Activated CD8-positive, alpha-beta memory T cell treated with anti-CD3 and anti-CD28 coated beads for 24 hours (primary cell): ENCODE data around the gene MMP24.
"Not testable (repeated sequence)": the region's sequence is repeated elsewhere in the genome, so short reads cannot be mapped to it uniquely, and the experiment has no call there.

Experiments used
- DNase-seq: peaks from one replicate; pipeline ENCODE4 v3.0.0-alpha.2; 2020

Gene MMP24

DNA sequence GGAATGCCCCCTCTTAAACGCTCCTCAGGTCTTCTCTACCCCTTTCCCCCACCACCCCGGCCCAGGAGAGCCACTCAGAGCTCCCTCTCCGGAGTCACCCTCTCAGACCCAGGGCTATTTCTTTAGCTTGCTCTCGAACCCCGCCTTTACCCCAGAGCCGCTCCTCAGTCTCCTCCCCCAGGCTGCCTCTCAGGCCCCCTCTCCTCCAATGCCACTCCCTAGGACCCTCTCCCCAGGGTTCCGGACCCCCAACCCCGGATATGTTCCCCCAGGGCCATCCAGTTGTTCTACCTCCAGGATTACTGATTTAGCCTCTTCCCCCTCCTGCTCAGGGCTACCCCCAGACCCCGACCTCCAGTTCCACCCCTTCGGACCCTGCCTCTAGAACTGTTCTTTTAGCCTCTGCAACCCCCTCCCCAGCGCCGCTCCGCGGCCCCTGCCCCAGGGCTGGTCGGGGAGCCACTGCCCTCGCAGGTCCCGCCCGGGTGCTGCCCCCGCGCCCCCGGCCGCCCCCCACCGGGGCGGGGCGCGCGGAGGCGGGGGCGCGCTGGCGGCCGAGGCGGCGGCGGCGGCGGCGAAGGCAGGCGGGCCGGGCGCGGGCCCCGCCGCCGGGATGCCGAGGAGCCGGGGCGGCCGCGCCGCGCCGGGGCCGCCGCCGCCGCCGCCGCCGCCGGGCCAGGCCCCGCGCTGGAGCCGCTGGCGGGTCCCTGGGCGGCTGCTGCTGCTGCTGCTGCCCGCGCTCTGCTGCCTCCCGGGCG is at the start of gene MMP24:
TSS of gene MMP24 (plus strand) at position 565 of the 758 bp plus-strand sequence. CDS start at position 614, 49 bp downstream.
- DNase-seq = no peak

DNA sequence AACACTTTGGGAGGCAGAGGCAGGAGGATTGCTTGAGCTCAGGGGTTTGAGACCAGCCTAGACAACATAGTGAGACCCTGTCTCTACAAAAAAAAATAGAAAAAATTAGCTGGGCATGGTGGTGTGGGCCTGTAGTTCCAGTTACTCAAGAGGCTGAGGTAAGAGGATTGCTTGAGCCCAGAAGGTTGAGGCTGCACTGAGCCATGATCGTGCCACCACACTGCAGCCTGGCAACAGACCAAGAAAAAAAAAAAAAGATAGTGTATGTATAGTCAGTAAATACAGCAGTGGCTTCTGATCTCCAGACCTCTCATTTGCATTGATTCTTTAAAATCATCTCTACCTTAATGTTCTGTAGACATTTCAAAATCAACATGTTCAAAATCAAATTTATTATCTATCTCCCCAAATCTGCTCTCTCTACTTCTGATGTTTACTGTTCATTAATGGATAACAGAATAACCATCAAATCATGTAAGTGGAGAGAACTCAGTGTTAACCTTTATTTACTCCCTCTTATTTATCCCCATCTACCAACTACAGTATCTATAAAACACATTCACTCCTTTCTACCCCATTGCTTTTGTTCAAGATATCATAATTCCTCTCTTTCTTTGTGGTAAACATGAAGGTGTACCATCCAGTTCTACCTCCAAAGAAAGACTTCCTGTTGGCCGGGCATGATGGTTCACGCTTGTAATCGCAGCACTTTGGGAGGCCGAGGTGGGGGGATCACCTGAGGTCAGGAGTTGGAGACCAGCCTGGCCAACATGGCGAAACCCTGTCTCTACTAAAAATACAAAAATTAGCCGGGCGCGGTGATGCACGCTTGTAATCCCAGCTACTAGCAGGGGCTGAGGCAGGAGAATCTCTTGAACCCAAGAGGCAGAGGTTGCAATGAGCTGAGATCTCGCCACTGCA is 46.9 kb upstream of the MMP24 start:
- no peak for DNase-seq

DNA sequence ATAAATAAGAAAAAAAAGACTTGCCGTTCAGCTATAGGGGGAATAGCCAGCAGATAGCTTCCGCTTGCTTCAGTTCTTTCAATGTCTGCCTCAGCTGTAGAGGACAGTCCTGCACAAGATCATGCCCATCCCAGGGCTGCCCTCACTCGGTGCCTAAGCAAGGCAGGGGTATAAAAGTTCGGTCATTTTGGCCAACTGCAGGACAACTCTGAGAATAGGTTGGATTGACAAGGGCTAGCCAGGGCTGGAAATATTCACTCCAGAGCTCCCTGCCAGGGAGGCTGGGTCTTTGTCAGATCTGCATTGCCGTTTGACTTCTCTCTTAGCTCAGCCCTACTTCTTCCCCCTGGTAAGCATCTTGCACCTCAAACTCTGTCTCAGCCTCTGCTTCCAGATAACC is 46.2 kb upstream of the MMP24 start:
- no peak for DNase-seq

DNA sequence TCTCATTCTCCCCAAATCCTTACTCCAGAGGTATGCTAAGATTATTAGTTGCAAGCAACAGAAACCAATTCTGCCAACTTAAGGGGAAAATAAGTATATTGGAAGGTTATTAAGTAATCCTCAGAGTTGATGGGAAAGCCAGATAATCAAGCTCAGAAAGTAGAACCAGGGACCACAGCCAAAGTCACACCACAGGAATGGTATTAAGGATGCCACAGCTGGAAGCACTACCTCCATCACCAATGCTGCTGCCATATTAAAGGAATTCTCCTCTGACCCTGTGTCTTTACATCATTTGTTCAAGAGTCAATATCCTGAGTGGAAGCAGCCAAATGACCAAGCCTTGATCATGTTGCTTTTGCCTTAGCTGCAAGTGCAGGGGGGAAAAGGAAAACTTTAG is 44.8 kb upstream of the MMP24 start:
- no peak for DNase-seq

DNA sequence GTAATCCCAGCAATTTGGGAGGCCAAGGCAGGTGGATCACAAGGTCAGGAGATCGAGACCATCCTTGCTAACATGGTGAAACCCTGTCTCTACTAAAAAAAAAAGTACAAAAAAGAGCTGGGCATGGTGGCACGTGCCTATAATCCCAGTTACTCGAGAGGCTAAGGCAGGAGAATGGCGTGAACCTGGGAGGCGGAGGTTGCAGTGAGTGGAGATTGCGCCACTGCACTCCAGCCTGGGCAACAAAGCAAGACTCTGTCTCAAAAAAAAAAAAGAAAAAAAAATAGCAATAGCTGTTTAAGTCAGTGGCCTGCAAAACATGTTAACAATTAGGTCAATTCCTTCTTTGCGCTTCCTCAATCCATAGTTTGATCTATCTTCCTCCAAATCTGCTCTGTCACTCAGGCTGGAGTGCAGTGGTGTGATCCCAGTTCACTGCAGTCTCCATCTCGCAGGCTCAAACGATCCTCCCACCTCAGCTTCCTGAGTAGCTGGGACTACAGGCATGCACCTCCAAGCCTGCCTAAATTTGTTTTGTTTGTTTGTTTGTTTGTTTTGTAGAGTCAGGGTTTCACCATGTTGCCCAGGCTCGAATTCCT is 39.7 kb upstream of the MMP24 start:
- DNase-seq = not testable (repeated sequence)

DNA sequence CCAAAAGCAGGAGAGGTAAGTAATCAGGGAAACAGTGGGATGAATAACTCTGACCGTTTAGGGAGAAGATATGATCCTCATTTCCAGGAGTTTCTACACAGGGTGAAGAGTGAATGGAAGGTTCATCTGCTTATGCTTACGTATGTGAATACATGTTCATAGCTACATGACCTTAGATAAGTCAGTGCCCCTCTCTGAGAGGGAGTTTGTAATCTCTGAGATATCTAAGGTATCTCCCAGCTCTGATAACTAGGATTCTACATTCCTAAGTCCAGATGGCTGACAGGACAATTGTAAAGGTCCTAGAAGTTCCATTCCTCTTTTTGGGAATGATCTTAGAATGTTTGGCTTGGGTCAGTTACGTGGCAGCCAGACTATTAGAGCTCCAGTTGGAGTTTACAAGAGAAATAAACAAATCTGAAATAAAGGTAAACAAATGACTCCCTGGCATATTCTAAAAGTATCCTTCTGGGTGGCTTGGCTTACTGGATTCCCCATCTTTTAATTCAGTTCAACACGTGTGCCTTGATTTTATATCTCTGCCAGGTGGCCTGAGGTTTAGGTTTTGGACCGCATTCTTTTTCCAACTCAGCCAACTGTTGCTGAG is 38.8 kb upstream of the MMP24 start:
- DNase-seq = no peak

DNA sequence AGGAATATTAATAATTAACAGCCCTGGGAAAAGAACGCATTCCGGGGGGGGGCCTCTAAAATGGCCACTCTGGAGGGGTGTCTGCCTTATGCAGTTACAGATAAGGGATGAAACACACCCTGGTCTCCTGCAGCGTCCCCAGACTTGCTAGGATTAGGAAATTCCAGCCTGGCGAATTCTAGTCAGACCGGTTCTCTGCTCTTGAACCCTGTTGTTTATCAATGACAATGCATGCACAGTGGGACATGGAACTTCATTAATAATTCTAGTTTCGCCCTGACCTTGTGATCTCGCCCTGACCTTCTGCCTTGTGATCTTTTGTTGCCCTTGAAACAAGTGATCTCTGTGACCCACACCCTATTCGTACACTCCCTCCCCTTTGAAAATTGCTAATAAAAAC is 37.3 kb upstream of the MMP24 start:
- not testable (repeated sequence) for DNase-seq

DNA sequence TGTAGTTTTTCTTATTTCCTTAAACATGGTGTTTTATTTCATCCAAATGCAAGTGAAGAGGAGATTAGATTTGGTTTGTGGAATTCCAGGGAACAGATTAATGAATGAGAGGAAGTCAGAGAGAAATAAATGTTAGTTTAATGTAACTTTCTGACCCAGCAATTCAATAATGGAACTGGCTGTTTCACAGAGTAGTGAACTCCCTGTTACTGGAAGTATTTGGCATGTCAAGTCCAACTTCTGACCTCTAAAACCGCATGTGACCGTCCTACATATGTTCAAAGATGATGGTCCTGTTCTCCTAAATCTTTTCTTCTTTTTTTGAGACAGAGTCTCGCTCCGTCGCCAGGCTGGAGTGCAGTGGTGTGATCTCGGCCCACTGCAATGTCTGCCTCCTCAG is 35.9 kb upstream of the MMP24 start:
- DNase-seq = no peak

DNA sequence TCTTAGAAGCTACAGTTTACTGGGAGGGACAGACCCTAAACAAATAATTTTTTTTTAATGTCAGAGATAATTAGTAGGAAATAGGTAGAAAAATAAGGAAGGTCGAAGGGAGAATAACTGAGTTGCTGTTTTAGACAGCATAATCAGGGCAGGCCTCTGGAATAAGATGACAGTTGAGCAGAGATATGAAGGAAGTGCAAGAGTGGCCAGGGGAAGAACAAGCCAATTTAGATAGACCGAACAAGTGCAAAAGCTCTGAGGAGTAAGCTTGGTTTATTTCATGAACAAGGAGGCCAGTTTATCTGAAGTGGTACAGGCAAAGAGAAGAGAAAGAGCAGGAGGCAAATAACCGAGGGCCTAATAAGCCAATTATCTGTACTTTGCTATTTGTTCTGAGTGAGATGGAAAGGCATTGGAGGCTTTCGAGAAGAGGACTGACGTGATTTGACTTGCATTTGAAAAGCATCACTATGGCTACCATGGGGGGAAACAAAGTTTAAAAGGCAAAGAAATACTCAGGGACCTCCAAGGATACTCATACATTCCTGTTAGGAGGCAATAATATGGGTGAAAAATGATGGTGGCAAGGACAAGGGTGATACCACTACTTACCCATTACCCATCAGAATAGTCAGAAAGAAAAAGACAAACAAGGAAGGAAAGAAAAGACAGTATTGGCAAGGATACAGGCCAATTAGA is 34.9 kb upstream of the MMP24 start:
- DNase-seq = no peak

DNA sequence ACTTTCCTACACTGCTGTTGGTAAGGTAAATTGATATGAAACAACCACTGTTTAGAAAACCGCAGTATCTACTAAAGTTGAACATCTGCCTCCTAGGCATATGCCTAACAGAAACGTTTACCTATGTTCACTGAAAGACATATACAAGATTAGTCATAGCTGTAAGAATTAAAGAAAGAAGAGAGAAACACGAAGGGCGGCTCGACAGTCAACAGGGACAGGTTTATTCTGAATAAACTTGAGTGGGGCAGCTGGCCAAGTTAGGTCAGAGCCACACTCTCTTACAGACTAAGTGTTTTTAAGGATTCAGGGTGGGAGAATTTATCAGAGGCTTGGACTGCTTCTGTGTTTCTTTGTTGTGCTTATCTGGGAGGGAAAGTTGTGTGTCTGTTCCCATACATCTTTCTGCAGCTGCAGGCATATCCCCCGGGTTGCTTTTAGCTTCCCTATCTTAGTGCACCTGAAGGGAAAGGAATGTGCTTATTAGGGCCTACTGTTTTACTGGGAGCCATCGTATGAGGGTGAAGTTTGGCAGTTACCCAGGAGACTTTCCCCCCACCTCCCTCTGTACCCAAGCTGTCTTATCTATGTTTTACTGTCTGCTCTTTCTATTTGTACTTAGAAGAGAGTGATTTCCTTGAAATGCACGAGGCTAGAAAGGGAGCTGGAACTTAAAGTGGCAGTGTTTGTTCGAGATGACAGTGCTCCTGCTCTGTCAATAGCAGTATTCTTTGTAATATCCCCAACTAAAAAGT is 34.2 kb upstream of the MMP24 start:
- no peak for DNase-seq

DNA sequence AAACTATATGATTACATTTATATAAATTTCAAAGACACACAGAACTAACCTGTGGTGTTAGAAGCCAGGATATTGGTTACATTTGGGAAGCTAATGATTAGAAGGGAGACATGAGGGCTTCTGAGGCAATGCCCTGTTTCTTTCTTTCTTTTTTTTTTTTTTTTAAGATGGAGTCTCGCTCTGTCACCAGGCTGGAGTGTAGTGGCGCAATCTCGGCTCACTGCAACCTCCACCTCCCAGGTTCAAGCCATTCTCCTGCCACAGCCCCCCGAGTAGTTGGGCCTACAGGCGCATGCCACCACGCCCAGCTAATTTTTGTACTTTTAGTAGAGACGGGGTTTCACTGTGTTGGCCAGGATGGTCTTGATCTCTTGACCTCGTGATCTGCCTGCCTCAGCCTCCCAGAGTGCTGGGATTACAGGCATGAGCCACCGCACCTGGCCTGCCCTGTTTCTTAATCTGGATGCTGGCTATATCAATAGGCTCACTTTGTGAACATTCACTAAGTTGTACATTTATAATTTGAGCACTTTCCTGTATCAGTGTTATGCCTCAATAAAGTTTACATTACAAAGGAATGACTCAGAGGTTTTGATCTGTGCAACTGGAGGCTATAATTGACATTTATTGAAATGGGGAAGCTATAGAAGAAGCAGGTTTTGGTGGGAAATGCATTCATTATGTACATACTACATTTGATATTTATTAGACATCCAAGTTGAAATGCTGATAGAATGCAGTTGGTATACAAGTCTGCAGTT is 33.3 kb upstream of the MMP24 start:
- DNase-seq = not testable (repeated sequence)

DNA sequence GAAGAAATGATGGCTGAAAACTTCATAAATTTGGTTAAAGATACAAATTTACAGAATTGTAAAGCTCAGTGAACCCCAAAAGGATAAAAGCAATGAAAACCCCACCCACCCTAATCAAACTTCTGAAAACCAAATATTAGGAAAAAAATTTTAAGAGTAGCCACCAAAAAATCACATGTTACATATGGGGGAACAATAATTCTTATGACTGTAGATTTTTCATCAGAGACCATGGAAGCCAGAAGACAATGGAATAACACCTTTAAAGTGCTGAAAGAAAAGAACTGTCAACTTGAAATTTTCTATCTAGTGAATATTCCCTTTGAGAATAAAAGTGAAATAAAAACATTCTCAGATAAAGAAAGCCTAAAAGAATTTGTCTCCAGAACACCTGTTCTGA is 30.2 kb upstream of the MMP24 start:
- no peak for DNase-seq

DNA sequence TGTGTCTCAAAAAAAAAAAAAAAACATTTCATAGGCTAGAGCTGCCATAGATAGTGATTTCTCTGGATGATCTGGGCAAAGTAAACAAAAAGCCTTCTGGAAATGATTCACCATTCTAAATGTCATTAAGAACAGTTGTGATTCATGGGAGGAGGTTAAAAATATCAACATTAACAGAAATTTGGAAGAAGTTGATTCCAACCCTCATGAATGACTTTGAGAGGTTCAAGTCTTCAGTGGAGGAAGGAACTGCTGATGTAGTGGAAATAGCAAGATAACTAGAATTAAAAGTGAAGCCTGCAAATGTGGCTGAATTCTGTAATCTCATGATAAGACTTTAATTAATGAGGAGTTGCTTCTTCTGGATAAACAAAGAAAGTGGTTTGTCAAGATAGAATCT is 26.8 kb upstream of the MMP24 start:
- DNase-seq = no peak

DNA sequence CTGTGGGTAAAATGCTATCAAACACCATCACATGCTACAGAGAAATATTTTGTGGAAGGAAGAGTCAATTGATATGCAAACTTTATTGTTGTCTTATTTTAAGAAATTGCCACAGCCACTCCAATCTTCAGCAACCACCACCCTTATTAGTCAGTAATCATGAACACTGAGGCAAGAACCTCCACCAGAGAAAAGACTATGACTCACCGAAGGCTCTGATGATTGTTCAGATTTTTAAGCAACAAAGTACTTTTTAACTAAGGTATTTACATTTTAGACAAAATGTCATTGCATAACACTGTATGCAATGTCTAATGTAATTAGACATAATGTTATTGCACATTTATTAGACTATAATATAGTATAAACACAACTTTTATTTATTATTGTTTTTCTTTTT is 26.2 kb upstream of the MMP24 start:
- DNase-seq = no peak

DNA sequence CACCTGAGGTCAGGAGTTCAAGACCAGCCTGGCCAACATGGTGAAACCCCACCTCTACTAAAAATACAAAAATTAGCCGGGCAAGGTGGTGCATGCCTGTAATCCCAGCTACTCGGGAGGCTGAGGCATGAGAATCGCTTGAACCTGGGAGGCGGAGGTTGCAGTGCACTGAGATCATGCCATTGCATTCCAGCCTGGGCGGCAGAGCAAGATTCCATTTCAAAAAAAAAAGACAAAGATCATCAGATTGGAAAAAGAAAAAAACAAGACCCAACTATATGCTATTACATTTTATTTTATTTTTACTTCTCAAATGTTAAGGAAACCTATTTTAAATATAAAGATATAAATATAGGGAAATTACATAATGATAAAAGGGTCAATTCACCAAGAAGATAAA is 25.0 kb upstream of the MMP24 start:
- not testable (repeated sequence) for DNase-seq

DNA sequence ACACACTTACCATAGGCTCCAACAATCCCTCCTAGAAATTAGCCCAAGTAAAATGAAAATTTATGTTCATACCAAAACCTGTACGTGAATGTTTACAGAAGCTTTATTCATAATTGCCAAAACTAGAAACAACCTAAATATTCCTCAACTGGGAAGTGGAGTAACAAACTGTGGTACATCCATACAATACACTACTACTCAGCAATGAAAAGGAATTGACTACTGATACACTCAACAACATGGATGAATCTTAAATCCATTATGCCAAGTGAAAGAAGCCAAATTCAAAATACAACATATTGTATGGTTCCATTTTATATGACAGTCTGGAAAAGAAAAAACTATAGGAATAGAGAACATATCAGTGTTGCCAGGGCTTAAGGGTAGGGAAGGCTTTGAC is 19.7 kb upstream of the MMP24 start:
- DNase-seq = no peak

DNA sequence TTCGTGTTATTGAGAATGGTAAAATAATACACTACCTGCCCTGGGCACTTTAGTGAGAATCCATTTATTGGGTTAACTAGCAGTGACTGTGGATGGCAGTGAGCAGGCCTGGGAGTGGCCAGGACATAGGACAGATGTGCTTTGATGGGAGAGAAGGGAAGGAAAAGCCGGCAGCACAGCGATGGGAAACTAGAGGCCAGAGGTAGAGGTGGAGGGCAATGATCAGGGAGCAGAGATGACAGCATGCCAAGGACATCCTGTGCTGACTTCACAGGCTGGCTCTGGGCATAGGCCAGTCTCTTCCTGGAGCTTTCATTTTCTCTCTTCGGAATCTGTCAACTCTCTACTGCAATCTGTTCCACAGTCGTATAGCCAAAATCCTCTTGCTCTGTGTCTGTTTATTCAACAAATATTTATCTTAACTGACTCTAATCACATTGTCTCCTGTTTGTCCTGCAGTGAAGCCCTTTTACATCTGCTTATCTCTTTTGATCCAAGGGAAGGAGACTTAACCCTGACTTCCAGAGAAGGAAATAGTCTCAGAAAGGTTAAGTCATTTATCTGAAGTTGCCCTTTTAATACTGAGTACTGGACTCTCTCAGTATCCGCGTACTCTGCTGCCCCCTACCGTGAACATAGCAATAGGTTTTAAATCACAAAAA is 18.4 kb upstream of the MMP24 start:
- DNase-seq = peak; percentile 86

DNA sequence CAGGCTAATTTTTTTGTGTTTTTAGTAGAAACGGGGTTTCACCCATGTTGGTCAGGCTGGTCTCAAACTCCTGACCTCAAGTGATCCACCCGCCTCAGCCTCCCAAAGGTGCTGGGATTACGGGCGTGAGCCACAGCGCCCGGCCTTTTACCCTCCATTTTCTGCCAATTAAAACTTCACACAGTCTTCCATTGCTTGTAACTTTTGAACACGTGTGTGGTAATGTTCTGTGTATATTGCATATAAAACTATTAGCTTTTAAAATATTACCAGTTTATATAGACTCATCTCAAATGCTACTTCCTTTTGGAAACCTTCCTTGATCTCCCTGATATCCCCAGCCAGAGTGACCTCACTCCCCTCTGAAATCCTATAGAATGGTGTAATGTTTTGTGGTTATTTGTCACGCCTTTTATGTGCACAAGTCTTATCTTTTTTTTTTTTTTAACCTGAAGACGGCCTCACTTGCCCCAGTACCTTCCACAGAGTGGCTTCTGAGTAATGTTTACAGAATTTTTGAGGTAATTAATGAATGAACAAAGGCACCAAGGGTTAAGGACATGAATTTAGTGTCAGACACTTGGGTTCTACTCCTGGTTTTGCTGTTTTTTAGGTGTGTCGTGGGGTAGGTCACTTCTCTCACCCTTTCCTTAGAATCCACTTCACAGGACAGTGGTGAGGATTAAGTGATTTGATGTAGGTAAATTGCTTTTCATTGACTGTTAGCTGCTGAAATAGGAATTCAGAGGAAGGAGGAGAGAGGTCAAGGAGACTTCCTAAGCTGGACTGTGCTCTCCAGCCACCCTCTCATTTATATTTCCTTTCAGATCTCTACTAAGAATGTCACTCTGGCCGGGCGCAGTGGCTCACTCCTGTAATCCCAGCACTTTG is 11.2 kb upstream of the MMP24 start:
- no peak for DNase-seq

DNA sequence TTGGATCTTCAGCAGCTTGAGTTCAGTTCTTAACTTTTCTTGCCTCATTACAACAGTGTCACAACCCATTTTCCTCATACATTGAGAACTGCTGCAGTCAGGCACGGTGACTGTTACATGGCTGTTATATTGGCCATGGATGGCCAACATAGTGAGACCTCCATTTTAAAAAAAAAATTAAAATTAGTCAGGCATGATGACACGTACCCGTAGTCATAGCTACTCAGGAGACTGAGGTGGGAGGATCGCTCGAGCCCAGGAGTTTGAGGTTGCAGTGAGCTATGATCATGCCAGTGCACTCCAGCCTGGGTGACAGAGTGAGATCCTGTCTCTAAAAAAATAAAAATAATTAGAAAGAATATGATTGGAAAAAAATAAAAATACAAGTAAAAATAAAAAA is 9.9 kb upstream of the MMP24 start:
- no peak for DNase-seq
